Activated CD8-positive, alpha-beta memory T cell treated with anti-CD3 and anti-CD28 coated beads for 1 hour (primary cell): ENCODE results near the gene XBP1.
"Not testable (repeated sequence)": the region's sequence is repeated elsewhere in the genome, so short reads cannot be mapped to it uniquely, and the experiment has no call there.

ENCODE experiments used
- DNase-seq, 2 donors: peaks; one replicate each; pipeline ENCODE4 v3.0.0-alpha.2; 2020; ENCODE audit warnings: low read depth in 1 of 2; ENCODE audit errors: extremely low read depth in 1 of 2

Gene XBP1

DNA sequence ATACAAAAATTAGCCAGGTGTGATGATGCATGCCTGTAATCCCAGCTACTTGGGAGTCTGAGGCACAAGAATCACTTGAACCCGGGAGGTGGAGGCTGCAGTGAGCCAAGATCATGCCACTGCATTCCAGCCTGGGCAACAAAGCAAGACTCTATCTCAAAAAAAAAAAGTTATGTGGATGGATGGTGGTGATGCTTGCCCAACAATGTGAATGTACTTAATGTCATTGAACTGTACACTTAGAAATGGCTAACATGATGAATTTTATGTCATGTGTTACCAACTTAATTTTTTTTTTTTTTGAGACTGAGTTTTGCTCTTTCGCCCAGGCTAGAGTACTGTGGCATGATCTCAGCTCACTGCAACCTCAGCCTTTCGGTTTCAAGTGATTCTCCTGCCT, 45.9 kb downstream of the XBP1 start:
- DNase-seq = not testable (repeated sequence)

DNA sequence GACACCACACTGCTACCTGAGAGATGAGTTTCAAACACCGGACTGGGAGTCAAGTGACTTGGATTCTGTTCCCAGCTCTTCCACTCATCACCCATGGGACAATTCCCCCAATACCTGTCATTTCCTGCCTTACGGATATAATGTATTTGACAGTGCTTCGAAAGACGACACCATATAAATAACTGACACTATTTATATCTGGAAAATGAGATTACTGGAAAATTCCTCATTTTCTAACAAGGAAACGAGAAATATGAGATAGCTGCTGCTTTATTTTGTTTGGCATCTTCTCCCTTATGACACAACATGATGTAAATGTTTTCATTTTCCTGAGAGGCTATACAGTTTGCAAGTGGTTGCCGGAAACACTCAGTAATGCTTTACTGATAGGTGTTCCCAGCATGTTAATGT, 49.9 kb downstream of the XBP1 start:
- no peak for DNase-seq
